ENCODE results near the gene ROS1.
"Not testable (repeated sequence)": the region's sequence is repeated elsewhere in the genome, so short reads cannot be mapped to it uniquely, and the experiment has no call there.

Gene ROS1

DNA sequence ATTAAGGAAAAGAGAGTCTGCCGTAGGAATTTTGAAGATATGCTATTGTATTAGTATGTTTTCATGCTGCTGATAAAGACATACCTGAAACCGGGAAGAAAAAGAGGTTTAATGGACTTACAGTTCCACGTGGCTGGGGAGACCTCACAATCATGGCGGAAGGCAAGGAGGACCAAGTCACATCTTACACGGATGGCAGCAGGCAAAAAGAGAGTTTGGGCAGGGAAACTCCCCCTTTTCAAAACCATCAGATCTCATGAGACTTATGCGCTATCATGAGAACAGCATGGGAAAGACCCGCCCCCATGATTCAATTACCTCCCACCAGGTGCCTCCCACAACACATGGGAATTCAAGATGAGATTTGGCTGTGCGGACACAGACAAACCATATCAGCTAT is 16.6 kb upstream of the ROS1 start:
- H3K27me3 ChIP-seq (ENCODE audit: control insufficient read depth in 5 of 5, insufficient read depth in 4 of 5, low read length in 5 of 5); H3K9me3 ChIP-seq (ENCODE audit: control insufficient read depth in 5 of 5, low read length in 5 of 5); H3K36me3 ChIP-seq (ENCODE audit: control insufficient read depth in 5 of 5, insufficient read depth in 5 of 5, low read length in 5 of 5); H3K27ac ChIP-seq (ENCODE audit: low read depth, low read length); H3K4me3 ChIP-seq (ENCODE audit: low read depth in 1 of 5, low read length in 5 of 5); H3K9ac ChIP-seq (ENCODE audit: low read length in 5 of 5): not testable (repeated sequence)
- peaks cover 0 to 10% (median 0%) of the 10 kb centered on the region in 5 donors for H3K4me1 ChIP-seq (ENCODE audit: control insufficient read depth in 5 of 5, insufficient read depth in 5 of 5, low read length in 5 of 5)

DNA sequence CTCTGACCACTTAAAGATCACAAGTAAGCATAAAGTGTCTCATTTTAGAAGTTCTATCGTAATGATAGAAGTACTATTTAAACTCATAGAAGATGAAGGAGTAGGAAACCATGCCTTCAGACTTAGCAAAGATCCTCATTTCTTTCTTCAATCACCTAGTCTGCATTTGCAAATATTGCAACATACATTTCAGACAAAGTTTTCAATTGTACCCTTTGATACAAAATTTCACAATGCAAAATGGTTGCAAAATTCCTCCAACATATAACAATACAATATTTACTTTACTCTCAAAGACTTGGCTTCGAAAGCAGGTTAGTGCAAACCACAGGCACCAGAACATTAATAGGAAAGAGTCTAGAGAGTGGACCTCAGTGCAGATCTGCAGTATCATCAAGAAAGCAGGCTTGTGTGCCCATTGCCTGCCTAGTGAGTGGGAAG is 16.1 kb upstream of the ROS1 start:
- Histone ChIP-seq H3K4me1 (ENCODE audit: control insufficient read depth in 5 of 5, insufficient read depth in 5 of 5, low read length in 5 of 5) (peaks cover 0 to 10% (median 0%) of the 10 kb centered on the region in 5 donors), H3K9ac (ENCODE audit: low read length in 5 of 5) (no peak overlapping the region), H3K27me3 (ENCODE audit: control insufficient read depth in 5 of 5, insufficient read depth in 4 of 5, low read length in 5 of 5) (no peaks in the 10 kb centered on the region), H3K9me3 (ENCODE audit: control insufficient read depth in 5 of 5, low read length in 5 of 5) (no peaks in the 10 kb centered on the region), H3K27ac (ENCODE audit: low read depth, low read length) (no peak overlapping the region), H3K4me3 (ENCODE audit: low read depth in 1 of 5, low read length in 5 of 5) (no peak overlapping the region), H3K36me3 (ENCODE audit: control insufficient read depth in 5 of 5, insufficient read depth in 5 of 5, low read length in 5 of 5) (no peaks in the 10 kb centered on the region)

DNA sequence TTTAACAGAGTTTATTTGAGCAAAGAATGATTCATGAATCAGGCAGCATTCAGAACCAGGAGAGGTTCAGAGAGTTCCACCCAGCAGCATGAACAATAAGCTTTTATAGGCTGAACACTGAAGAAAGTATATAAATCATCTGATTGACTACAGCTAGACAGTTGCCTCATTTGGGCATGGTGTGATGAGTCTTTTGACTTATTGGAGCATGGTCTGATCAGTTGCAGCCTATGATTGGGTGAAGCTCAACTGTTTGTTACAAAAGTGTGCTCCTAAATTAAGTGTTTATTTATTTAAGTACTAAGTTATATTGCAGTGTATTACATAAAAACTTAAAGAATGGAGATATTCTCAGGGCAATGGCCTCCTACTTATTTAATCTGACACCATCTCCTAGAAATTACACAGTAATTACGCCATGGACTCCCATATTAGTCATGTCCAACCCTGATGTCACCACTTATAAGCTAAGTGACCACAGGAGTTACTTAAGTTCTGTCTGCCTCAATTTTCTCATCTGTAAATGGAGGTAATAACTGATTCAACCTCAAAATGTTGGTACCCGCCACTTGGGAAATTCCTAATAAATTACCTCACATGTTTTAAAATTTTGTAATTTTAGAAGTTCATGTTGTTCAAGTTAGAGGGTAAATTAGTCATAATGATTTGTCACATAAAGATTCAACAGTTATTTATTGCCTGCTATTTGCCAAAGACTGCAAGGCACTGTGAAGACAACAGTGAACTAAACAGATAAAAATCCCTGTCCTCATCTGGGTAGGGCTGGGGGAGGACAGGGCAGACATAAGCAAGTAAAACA is 15.2 kb upstream of the ROS1 start:
- Histone ChIP-seq H3K36me3 (ENCODE audit: control insufficient read depth in 5 of 5, insufficient read depth in 5 of 5, low read length in 5 of 5) (no peaks in the 10 kb centered on the region), H3K9me3 (ENCODE audit: control insufficient read depth in 5 of 5, low read length in 5 of 5) (no peaks in the 10 kb centered on the region), H3K27ac (ENCODE audit: low read depth, low read length) (no peak overlapping the region), H3K4me3 (ENCODE audit: low read depth in 1 of 5, low read length in 5 of 5) (no peak overlapping the region), H3K27me3 (ENCODE audit: control insufficient read depth in 5 of 5, insufficient read depth in 4 of 5, low read length in 5 of 5) (no peaks in the 10 kb centered on the region), H3K9ac (ENCODE audit: low read length in 5 of 5) (no peak overlapping the region), H3K4me1 (ENCODE audit: control insufficient read depth in 5 of 5, insufficient read depth in 5 of 5, low read length in 5 of 5) (peaks cover 0 to 10% (median 0%) of the 10 kb centered on the region in 5 donors)

DNA sequence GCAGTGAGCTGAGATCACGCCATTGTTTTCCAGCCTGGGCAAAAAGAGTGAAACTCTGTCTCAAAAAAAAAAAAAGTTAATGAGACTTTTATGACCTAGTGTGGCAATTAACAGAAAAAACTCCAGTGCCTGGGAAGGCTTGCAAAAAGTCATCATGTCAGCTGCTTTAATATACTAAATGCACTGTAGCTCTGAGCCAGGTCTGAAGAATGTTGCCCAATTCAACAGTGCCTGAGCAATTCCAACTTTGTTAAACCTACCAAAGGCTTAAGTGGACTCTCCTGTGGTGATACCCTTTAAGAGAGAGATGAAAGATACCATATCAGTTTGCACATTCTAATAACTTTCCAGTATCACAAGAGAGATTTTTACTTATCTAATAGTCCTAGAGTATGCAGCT is 6.5 kb upstream of the ROS1 start:
- H3K9me3 ChIP-seq (ENCODE audit: control insufficient read depth in 5 of 5, low read length in 5 of 5): no peaks in the 10 kb centered on the region
- no peaks in the 10 kb centered on the region for H3K27me3 ChIP-seq (ENCODE audit: control insufficient read depth in 5 of 5, insufficient read depth in 4 of 5, low read length in 5 of 5)
- no peak overlapping the region for H3K4me3 ChIP-seq (ENCODE audit: low read depth in 1 of 5, low read length in 5 of 5)
- H3K27ac ChIP-seq (ENCODE audit: low read depth, low read length): no peak overlapping the region
- H3K4me1 ChIP-seq (ENCODE audit: control insufficient read depth in 5 of 5, insufficient read depth in 5 of 5, low read length in 5 of 5): no peaks in the 10 kb centered on the region
- no peak overlapping the region for H3K9ac ChIP-seq (ENCODE audit: low read length in 5 of 5)
- H3K36me3 ChIP-seq (ENCODE audit: control insufficient read depth in 5 of 5, insufficient read depth in 5 of 5, low read length in 5 of 5): no peaks in the 10 kb centered on the region

DNA sequence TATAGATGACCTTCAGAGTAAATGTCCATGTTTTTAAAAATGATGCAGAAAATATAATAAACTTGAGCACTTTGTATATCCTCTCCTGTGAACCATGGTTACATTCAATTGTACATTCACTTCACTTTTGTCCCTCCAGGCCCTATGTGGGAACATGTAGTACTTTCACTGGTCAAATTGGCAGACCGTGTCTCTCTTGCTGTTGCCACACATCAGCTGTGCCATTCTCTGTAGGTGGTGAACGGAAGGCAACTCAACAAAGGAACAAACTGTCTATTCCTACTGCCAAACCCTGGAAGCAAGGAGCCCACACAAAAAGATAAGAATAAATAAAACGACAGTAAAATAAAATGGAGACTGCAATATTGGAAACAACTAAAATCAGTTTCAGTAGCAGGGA is 2.0 kb downstream of the ROS1 start:
- Histone ChIP-seq H3K27ac (ENCODE audit: low read depth, low read length) (no peak overlapping the region), H3K27me3 (ENCODE audit: control insufficient read depth in 5 of 5, insufficient read depth in 4 of 5, low read length in 5 of 5) (no peaks in the 10 kb centered on the region)

DNA sequence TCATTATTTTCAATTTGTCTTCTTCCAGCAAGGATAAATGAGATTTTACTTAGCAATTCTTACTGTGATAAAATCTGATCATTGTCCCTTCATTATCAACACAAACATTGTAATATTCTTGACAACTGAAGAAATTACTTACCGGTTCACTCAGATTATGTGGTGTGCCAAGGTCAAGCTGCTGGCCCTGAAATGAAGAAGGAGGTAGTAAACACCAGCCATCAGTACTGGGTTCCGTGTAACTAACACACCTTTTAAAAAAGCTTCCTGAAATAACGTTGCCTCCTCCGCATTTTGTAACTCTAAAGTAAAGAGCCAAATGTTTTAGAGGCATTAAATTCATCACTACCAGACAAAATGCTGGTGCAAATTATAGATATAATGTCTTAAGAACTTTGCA is 7.4 kb downstream of the ROS1 start:
- Histone ChIP-seq H3K27me3 (ENCODE audit: control insufficient read depth in 5 of 5, insufficient read depth in 4 of 5, low read length in 5 of 5) (no peaks in the 10 kb centered on the region), H3K27ac (ENCODE audit: low read depth, low read length) (no peak overlapping the region), H3K9ac (ENCODE audit: low read length in 5 of 5) (no peak overlapping the region), H3K4me3 (ENCODE audit: low read depth in 1 of 5, low read length in 5 of 5) (no peak overlapping the region), H3K4me1 (ENCODE audit: control insufficient read depth in 5 of 5, insufficient read depth in 5 of 5, low read length in 5 of 5) (no peaks in the 10 kb centered on the region), H3K36me3 (ENCODE audit: control insufficient read depth in 5 of 5, insufficient read depth in 5 of 5, low read length in 5 of 5) (no peaks in the 10 kb centered on the region), H3K9me3 (ENCODE audit: control insufficient read depth in 5 of 5, low read length in 5 of 5) (no peaks in the 10 kb centered on the region)

More for the DNA sequence above, 2.0 kb downstream of the ROS1 start:
- no peaks in the 10 kb centered on the region for H3K4me1 ChIP-seq (ENCODE audit: control insufficient read depth in 5 of 5, insufficient read depth in 5 of 5, low read length in 5 of 5)
- no peaks in the 10 kb centered on the region for H3K36me3 ChIP-seq (ENCODE audit: control insufficient read depth in 5 of 5, insufficient read depth in 5 of 5, low read length in 5 of 5)
- no peaks in the 10 kb centered on the region for H3K9me3 ChIP-seq (ENCODE audit: control insufficient read depth in 5 of 5, low read length in 5 of 5)
- no peak overlapping the region for H3K9ac ChIP-seq (ENCODE audit: low read length in 5 of 5)
- no peak overlapping the region for H3K4me3 ChIP-seq (ENCODE audit: low read depth in 1 of 5, low read length in 5 of 5)

DNA sequence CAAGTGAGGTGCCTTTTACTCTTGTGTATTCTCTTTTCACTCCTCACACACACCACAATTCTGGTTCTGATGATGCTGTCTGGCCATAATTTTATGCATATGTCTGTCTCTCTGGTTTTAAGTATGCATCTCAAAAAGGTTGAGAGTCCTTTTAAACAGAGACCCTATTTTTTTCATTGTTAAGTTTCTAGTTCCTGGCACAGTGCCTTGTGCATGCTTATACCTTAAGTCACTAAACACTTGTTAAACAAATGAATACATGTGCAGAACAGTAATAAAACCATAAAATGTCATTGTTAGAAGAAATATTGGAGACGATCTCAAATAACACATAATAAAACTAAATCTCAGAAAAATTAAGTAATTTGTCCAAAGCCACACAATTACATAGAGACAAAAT is 7.9 kb downstream of the ROS1 start:
- Histone ChIP-seq H3K4me1 (ENCODE audit: control insufficient read depth in 5 of 5, insufficient read depth in 5 of 5, low read length in 5 of 5) (no peaks in the 10 kb centered on the region), H3K9me3 (ENCODE audit: control insufficient read depth in 5 of 5, low read length in 5 of 5) (no peaks in the 10 kb centered on the region), H3K27me3 (ENCODE audit: control insufficient read depth in 5 of 5, insufficient read depth in 4 of 5, low read length in 5 of 5) (no peaks in the 10 kb centered on the region), H3K27ac (ENCODE audit: low read depth, low read length) (no peak overlapping the region), H3K4me3 (ENCODE audit: low read depth in 1 of 5, low read length in 5 of 5) (no peak overlapping the region), H3K9ac (ENCODE audit: low read length in 5 of 5) (no peak overlapping the region), H3K36me3 (ENCODE audit: control insufficient read depth in 5 of 5, insufficient read depth in 5 of 5, low read length in 5 of 5) (no peaks in the 10 kb centered on the region)

DNA sequence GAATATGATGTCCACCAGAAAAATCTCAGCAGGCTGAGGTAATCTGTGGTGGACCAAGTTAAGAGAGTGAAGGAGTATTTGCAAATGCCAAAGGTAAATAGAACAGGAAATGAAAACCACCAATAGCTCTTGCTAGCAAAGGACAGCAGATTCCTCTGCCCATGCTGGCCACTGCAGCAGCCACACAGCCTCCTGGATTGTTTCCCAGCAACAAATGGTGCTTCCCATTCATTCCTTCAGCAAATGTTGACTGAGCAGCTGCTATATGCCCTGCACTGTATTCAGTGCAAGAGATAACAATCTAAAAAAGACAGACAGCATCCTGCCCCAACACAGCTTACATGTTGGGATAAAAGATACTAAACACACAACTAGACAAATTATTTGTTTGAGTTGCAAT is 11.0 kb downstream of the ROS1 start:
- Histone ChIP-seq H3K9me3 (ENCODE audit: control insufficient read depth in 5 of 5, low read length in 5 of 5) (no peaks in the 10 kb centered on the region), H3K4me3 (ENCODE audit: low read depth in 1 of 5, low read length in 5 of 5) (no peak overlapping the region), H3K9ac (ENCODE audit: low read length in 5 of 5) (no peak overlapping the region), H3K27ac (ENCODE audit: low read depth, low read length) (no peak overlapping the region), H3K27me3 (ENCODE audit: control insufficient read depth in 5 of 5, insufficient read depth in 4 of 5, low read length in 5 of 5) (no peaks in the 10 kb centered on the region), H3K4me1 (ENCODE audit: control insufficient read depth in 5 of 5, insufficient read depth in 5 of 5, low read length in 5 of 5) (no peaks in the 10 kb centered on the region), H3K36me3 (ENCODE audit: control insufficient read depth in 5 of 5, insufficient read depth in 5 of 5, low read length in 5 of 5) (no peaks in the 10 kb centered on the region)

DNA sequence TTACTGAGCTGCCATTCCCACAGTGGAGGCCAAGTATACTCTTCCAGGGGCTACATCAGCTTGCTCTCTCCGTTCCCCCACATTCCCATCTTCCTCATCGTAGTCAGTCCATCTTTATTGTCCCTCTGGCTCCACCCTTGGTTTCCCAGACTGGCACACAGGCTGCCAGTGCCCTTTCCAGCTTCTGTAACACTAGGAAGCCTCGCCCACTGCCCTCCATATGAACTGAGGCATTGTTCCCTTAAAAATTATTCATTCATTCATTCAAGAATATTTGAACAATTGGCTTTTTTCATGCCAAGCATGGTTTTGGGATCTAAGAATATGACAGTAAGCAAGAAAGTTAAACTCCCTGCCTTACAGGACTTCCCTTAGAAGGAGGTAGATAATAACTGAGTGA is 14.3 kb downstream of the ROS1 start:
- Histone ChIP-seq H3K4me3 (ENCODE audit: low read depth in 1 of 5, low read length in 5 of 5) (no peak overlapping the region), H3K36me3 (ENCODE audit: control insufficient read depth in 5 of 5, insufficient read depth in 5 of 5, low read length in 5 of 5) (no peaks in the 10 kb centered on the region), H3K9ac (ENCODE audit: low read length in 5 of 5) (no peak overlapping the region), H3K27ac (ENCODE audit: low read depth, low read length) (no peak overlapping the region), H3K27me3 (ENCODE audit: control insufficient read depth in 5 of 5, insufficient read depth in 4 of 5, low read length in 5 of 5) (no peaks in the 10 kb centered on the region), H3K4me1 (ENCODE audit: control insufficient read depth in 5 of 5, insufficient read depth in 5 of 5, low read length in 5 of 5) (no peaks in the 10 kb centered on the region), H3K9me3 (ENCODE audit: control insufficient read depth in 5 of 5, low read length in 5 of 5) (no peaks in the 10 kb centered on the region)

DNA sequence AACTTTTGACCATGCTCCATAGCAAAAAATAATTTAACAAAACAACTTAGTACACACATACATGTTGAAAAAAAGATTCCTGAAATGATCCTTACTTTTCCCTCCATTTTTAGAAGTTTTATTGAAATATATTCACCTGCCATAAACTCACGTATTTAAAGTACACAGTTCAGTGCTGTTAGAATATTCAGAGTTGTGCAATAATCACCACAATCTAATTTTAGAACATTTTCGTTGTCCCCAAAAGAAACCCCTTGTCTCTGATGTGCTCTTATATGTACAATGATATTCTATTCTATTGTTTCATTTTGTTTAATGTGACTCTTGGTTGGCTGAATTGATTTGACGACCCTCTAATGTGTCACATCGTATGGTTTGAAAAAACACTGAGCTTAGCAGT is 15.9 kb downstream of the ROS1 start:
- no peak overlapping the region for H3K4me3 ChIP-seq (ENCODE audit: low read depth in 1 of 5, low read length in 5 of 5)
- H3K27me3 ChIP-seq (ENCODE audit: control insufficient read depth in 5 of 5, insufficient read depth in 4 of 5, low read length in 5 of 5): no peaks in the 10 kb centered on the region
- no peak overlapping the region for H3K27ac ChIP-seq (ENCODE audit: low read depth, low read length)
- H3K4me1 ChIP-seq (ENCODE audit: control insufficient read depth in 5 of 5, insufficient read depth in 5 of 5, low read length in 5 of 5): no peaks in the 10 kb centered on the region
- H3K9ac ChIP-seq (ENCODE audit: low read length in 5 of 5): no peak overlapping the region
- H3K36me3 ChIP-seq (ENCODE audit: control insufficient read depth in 5 of 5, insufficient read depth in 5 of 5, low read length in 5 of 5): no peaks in the 10 kb centered on the region
- no peaks in the 10 kb centered on the region for H3K9me3 ChIP-seq (ENCODE audit: control insufficient read depth in 5 of 5, low read length in 5 of 5)

All from subcutaneous abdominal adipose tissue (tissue), 5 donors.